Loucy (cell line): ENCODE measurements around the gene IFNA21.
A peak's percentile ranks its signal among the peaks of the same experiment; 100 is the strongest.
"Not testable (repeated sequence)": the region's sequence is repeated elsewhere in the genome, so short reads cannot be mapped to it uniquely, and the experiment has no call there.

Experiments used
- H2AFZ ChIP-seq: fragments of 200-600 bp; sonication (generic); 2 replicates; pipeline ENCODE4 v1.6.0; 2016; ENCODE audit warnings: antibody characterized with exemption, mild to moderate bottlenecking, low read length, moderate library complexity
- H3F3A ChIP-seq: fragments of 200-600 bp; 2 replicates; pipeline ENCODE4 v1.6.0; 2016; ENCODE audit warnings: antibody characterized with exemption, low read depth, mild to moderate bottlenecking
- H3K27me3 ChIP-seq: fragments of 200-600 bp; sonication (generic); 2 replicates; pipeline ENCODE4 v1.6.1; 2014; ENCODE audit warnings: low read length, mild to moderate bottlenecking; ENCODE audit not compliant: insufficient read depth, poor library complexity, severe bottlenecking
- H3K36me3 ChIP-seq: fragments of 200-600 bp; sonication (generic); 2 replicates; pipeline ENCODE4 v1.6.1; 2016; ENCODE audit warnings: low read length; ENCODE audit not compliant: insufficient read depth
- H3K4me1 ChIP-seq: fragments of 200-600 bp; sonication (generic); 2 replicates; pipeline ENCODE4 v1.5.1; 2014; ENCODE audit warnings: low read length, mild to moderate bottlenecking; ENCODE audit not compliant: insufficient read depth, poor library complexity, severe bottlenecking
- H3K4me2 ChIP-seq: fragments of 200-600 bp; sonication (generic); 2 replicates; pipeline ENCODE4 v1.6.0; 2014; ENCODE audit warnings: antibody characterized with exemption, low read length, low read depth, mild to moderate bottlenecking; ENCODE audit not compliant: poor library complexity, severe bottlenecking
- H3K4me3 ChIP-seq: fragments of 200-600 bp; sonication (generic); 2 replicates; pipeline ENCODE4 v1.5.1; 2014; ENCODE audit warnings: low read length, mild to moderate bottlenecking, mixed read lengths; ENCODE audit not compliant: poor library complexity, severe bottlenecking
- H3K79me2 ChIP-seq: fragments of 200-600 bp; sonication (generic); 2 replicates; pipeline ENCODE4 v1.6.1; 2014; ENCODE audit warnings: low read length; ENCODE audit not compliant: insufficient read depth
- H3K9ac ChIP-seq: fragments of 200-600 bp; sonication (generic); 2 replicates; pipeline ENCODE4 v1.6.0; 2014; ENCODE audit warnings: mild to moderate bottlenecking, low read depth, low read length, moderate library complexity; ENCODE audit not compliant: poor library complexity, severe bottlenecking
- H3K9me2 ChIP-seq: fragments of 200-600 bp; sonication (generic); replicated peaks from 2 replicates; pipeline ENCODE4 v1.6.1; 2016; ENCODE audit warnings: low read depth, low read length, mixed read lengths
- H3K9me3 ChIP-seq: fragments of 200-600 bp; sonication (generic); 2 replicates; pipeline ENCODE4 v1.6.1; 2014; ENCODE audit warnings: mild to moderate bottlenecking, antibody characterized with exemption, low read length, low read depth; ENCODE audit not compliant: insufficient read depth
- H4K20me1 ChIP-seq: fragments of 200-600 bp; sonication (generic); 2 replicates; pipeline ENCODE4 v1.6.0; 2014; ENCODE audit warnings: antibody characterized with exemption, low read length, mild to moderate bottlenecking; ENCODE audit not compliant: insufficient read depth, poor library complexity, severe bottlenecking
- CTCF ChIP-seq: fragments of 200-600 bp; sonication (generic); conservative IDR thresholded peaks from 2 replicates; pipeline ENCODE4 v1.5.1; 2014; ENCODE audit warnings: mild to moderate bottlenecking, antibody characterized with exemption, low read length

IFNA21 gene

DNA sequence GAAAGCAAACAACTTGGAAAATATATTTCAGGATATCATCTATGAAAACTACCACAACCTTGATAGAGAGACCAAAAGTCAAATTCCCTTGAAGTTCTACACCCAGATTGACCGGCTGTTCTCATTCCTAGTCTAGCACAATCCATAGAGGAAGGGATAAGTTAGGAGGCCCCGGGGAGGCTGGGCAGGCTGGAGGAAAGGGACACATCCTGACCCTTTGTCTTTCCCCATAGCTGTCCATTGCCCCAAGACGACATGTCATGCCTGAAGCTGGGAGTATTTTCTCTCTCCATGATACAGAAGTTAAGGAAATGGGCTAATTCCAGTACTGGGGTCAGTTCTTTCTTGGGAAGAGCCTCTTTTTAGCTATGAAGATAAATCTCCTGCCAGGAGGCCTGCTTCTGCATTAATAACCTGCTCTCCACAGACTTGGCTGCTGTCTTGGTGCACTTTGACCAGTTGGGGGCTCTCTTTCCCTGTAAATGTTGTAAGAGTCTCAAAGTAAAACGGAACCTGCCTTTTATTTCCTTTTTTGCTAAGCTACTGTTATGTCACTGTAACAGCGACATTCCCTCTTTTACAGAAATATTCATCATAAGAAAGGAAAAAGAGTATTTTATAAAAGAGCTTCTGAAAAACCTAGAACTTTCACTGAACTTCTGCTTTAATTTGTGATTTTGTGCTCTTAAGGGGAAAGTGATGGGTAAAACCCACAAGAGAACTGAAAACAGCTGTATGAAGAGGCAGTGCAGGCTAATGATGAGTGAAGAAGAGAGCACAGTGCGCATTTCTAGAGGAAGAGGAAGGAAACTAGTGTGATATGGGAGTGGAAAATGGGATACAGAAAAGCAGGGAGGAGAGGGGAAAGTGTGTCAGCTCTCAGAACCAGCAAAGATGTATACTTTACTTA, 28.7 kb upstream of the IFNA21 start:
- not testable (repeated sequence) for H3K4me1 ChIP-seq, H3K36me3 ChIP-seq, H3K9me2 ChIP-seq, H3K79me2 ChIP-seq, H3K27me3 ChIP-seq, H3F3A ChIP-seq, H4K20me1 ChIP-seq, H3K9me3 ChIP-seq
- H3K9ac ChIP-seq = peak overlapping the region; percentile 28
- TF ChIP-seq CTCF = peak; percentile 65
- peak overlapping the region; percentile 60 for H3K4me2 ChIP-seq
- peak overlapping the region; percentile 81 for H2AFZ ChIP-seq
- peak overlapping the region; percentile 67 for H3K4me3 ChIP-seq

GRCh38 chr9:21187487-21187886, 21.0 kb upstream of the IFNA21 start, which contains the start of gene IFNA4:
IFNA4 (minus strand) TSS chr9:21187587; CDS start chr9:21187531, 56 bp downstream.
- H3K4me1 ChIP-seq, H3K9ac ChIP-seq, H3K4me2 ChIP-seq, H2AFZ ChIP-seq, H3F3A ChIP-seq, H3K36me3 ChIP-seq, H3K79me2 ChIP-seq, H3K9me3 ChIP-seq, H3K9me2 ChIP-seq, H3K4me3 ChIP-seq, H4K20me1 ChIP-seq, H3K27me3 ChIP-seq: not testable (repeated sequence)

DNA sequence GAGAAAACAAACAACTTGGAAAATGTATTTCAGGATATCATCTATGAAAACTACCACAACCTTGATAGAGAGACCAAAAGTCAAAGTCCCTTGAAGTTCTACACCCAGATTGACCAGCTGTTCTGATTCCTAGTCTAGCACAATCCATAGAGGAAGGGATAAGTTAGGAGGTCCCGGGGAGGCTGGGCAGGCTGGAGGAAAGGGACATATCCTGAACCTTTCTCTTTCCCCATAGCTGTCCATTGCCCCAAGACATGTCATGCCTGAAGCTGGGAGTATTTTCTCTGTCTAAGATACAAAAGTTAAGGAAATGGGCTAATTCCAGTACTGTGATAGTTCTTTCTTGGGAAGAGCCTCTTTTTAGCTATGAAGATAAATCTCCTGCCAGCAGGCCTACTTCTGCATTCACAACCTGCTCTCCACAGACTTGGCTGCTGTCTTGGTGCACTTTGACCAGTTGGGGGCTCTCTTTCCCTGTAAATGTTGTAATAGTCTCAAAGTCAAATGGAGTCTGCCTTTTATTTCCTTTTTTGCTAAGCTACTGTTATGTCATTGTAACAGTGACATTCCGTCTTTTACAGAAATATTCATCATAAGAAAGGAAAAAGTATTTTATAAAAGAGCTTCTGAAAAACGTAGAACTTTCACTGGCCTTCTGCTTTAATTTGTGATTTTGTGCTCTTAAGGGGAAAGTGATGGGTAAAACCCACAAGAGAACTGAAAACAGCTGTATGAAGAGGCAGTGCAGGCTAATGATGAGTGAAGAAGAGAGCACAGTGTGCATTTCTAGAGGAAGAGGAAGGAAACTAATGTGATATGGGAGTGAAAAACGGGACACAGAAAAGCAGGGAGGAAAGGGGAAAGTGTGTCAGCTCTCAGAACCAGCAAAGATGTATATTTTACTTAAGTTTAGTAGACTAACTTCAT, 16.6 kb upstream of the IFNA21 start:
- not testable (repeated sequence) for H3K36me3 ChIP-seq, H3K4me2 ChIP-seq, H3K4me1 ChIP-seq, H3K9me2 ChIP-seq, H3K27me3 ChIP-seq, H3K4me3 ChIP-seq, H3F3A ChIP-seq, H3K9ac ChIP-seq, H3K79me2 ChIP-seq, H4K20me1 ChIP-seq, H3K9me3 ChIP-seq
- peak; percentile 76 for TF ChIP-seq CTCF
- H2AFZ ChIP-seq = peak overlapping the region; percentile 72
